Fibroblast of the aortic adventitia (primary cell): ENCODE results near the gene CCND2. TPM values are rescaled to one million over a fixed set of nuclear protein-coding genes. Genes with fewer than 3 reads are reported as not detected.

Experiments
- DNase-seq: peaks from one replicate; pipeline ENCODE4 v3.0.0-alpha.2; 2010; ENCODE audit warnings: low read depth
- H3K4me3 ChIP-seq: 2 replicates; pipeline ENCODE4 v1.5.1; 2011; ENCODE audit warnings: low read depth, mild to moderate bottlenecking, control low read depth, low read length, moderate library complexity
- CTCF ChIP-seq: IDR thresholded peaks from 2 replicates; pipeline ENCODE4 v1.5.1; 2011; ENCODE audit warnings: mild to moderate bottlenecking, low read length, control low read depth, inconsistent platforms; ENCODE audit not compliant: insufficient read depth
- total RNA-seq: library from RNA; depleted of rRNA; stranded (reverse); fragments of >200 nt; gene quantifications from 2 replicates; pipeline ENCODE4 v1.2.3, GENCODE V29; 2012; ENCODE audit warnings: low replicate concordance

CCND2 gene
- total RNA-seq, 1 donor, result 22.5 TPM

DNA sequence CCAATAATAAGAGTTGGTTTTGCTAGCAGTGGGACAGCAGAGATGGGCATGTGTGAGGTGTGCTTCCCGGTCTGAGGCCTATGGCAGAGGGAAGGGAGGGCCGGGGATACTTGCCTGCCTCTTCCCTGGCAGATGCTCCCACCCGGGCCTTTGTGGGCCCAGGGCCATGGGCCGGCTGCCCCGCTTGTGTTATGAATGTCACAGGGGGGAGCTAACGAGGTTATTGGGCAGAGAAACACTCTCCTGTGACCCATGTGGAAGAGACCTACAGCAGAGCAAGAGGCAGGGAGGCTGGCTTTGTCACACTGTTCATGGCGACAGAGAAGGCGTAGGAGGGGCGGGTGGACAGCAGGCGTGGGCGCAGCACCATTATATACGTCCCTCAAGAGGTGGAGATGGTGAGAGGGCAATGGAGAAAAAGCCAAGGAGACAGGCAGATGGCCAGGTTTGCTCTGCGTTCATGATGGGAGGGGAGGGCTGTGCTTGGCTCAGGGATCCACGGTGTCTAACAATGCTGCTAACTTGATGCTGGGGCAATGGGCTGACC is 13.3 kb downstream of the CCND2 start:
- TF ChIP-seq CTCF, result no peak
- no peak for DNase-seq
- no peak overlapping the region for H3K4me3 ChIP-seq

DNA sequence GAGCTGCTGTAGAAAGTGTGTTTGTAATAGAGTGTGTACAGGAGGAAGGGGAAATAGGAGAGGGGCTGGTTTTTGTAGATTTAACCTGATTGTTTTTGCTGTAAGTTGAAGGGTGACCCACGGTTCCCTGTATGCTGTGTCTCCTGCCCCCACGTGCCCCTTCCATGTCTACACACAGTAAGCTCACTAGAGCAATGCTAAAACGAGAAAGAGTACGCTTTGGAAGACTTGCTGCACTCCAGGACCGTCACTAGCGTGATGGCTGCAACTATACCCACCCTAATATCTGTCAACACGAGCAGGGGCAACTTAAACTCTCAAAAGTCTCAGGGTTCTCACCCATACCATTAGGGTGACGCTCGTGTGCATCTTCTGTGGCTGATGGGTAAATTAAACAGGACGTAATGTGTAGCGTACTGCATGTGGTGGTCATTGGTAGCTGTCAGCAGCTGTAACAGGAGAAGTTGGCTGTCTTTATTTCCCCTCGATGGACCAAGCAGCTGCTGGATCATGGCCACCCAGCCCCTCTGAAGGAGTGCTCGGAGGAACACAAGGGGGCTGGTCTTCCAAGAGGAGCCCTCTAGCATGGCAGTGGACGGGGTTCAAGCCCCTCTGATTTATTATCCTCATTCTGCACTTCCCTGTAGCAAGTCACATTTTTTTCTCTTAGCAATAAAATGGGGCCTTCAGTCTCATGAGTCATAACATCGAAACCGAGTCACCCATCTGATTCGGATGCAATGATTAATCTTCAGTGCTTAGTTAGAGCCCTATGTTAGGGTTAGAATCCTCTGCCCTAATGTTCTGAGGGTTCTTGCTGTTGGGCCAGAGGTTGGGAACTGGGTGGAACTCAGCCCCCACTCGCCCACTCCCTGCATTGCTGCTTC is 14.0 kb downstream of the CCND2 start:
- DNase-seq, result no peak
- H3K4me3 ChIP-seq, result no peak overlapping the region
- no peak for TF ChIP-seq CTCF

GRCh38 chr12:4288296-4289131 is 15.0 kb downstream of the CCND2 start:
- no peak overlapping the region for H3K4me3 ChIP-seq

GRCh38 chr12:4289231-4289878 is 15.8 kb downstream of the CCND2 start:
- no peak overlapping the region for H3K4me3 ChIP-seq
- no peak for TF ChIP-seq CTCF
- no peak for DNase-seq

More at GRCh38 chr12:4288296-4289131, 15.0 kb downstream of the CCND2 start:
- TF ChIP-seq CTCF, result no peak
- no peak for DNase-seq

GRCh38 chr12:4289998-4290790 is 16.6 kb downstream of the CCND2 start:
- no peak for TF ChIP-seq CTCF
- H3K4me3 ChIP-seq, result no peak overlapping the region
- DNase-seq, result no peak
